Left lung (tissue), 10 donors: ENCODE measurements around the gene SPECC1L. TPM values are rescaled to one million over a fixed set of nuclear protein-coding genes. Genes with fewer than 3 reads are reported as not detected.

Source experiments
- ATAC-seq: fragments of 200-7000 bp; cut with Tn5 transposase; one replicate; pipeline ENCODE4 v1.9.1; 2020; ENCODE audit warnings: moderate library complexity
- DNase-seq, 4 donors: peaks; one replicate each; pipeline ENCODE4 v3.0.0-alpha.2; 2013 to 2020
- H3K27ac ChIP-seq, 2 donors: fragments of 200-600 bp; sonication (generic) in 1 of 2; one replicate each; pipeline versions ENCODE4 v1.5.0 to v1.8.0; 2020 to 2021
- H3K27me3 ChIP-seq, 2 donors: fragments of 200-600 bp; sonication (generic) in 1 of 2; one replicate each; pipeline versions ENCODE4 v1.5.0 to v1.8.0; 2020 to 2021
- H3K36me3 ChIP-seq, 2 donors: fragments of 200-600 bp; sonication (generic) in 1 of 2; one replicate each; pipeline versions ENCODE4 v1.5.0 to v1.8.0; 2020 to 2021
- H3K4me1 ChIP-seq, 2 donors: fragments of 200-600 bp; one replicate each; pipeline ENCODE4 v1.8.0; 2021
- H3K4me3 ChIP-seq, 2 donors: fragments of 200-600 bp; sonication (generic) in 1 of 2; one replicate each; pipeline versions ENCODE4 v1.5.0 to v1.8.0; 2020 to 2021; ENCODE audit warnings: mild to moderate bottlenecking in 1 of 2
- H3K9me3 ChIP-seq, 2 donors: fragments of 200-600 bp; sonication (generic) in 1 of 2; one replicate each; pipeline versions ENCODE4 v1.5.0 to v1.8.0; 2020 to 2021
- CTCF ChIP-seq, 2 donors: fragments of 200-600 bp; sonication (generic) in 1 of 2; IDR thresholded peaks; one replicate each; pipeline versions ENCODE4 v1.5.0 to v1.8.0; 2021; ENCODE audit warnings: antibody characterized with exemption in 2 of 2
- intact Hi-C, 2 donors: fragments of 100-400 bp; cut with DNase I; formaldehyde crosslinking; loops; one replicate each; pipeline versions ENCODE4 v1.11.2 to v1.14.2; 2022
- polyA plus RNA-seq, 6 donors: library from polyadenylated mRNA; unstranded; fragments of 120-200 nt; gene quantifications; one replicate each; pipeline ENCODE4 v1.2.1, GENCODE V29; 2013; ENCODE audit not compliant: insufficient read length in 6 of 6
- total RNA-seq, 2 donors: library from RNA; stranded (reverse); fragmentation: NEBNext Ultra II Directional; extraction: Animal tissue kit (Norgen Biotek cat#: 25700); gene quantifications; one replicate each; pipeline ENCODE4 v1.2.1, GENCODE V29; 2021
- donor health status: DM: no; HTN: yes; CAD: no.
- donor health status: DM: no; HTN: no; CAD: no.

The SPECC1L gene
- total and polyA plus RNA-seq, 8 donors = 70.9 to 94.4 (median 80.9) TPM

DNA sequence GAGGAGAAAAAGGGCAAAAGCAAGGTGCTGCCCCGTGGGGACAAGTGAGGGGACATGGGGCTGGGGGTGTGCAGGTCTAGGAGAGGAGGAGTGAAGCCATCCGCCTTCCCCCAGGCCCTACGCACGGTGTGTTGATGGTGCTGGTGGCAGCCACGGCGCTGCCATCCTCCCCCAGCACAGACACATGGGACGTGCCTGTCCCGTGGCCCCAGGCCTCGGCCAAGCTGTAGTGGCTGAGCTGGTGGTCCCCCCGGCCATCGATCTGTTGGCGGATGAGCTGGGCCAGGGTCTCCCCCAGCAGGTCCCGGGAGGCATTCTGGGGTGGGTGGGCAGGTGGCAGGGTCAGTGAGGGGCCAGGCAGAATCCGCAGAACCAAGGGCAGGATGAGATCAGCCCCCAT, 44.7 kb upstream of the SPECC1L start:
- H3K27ac ChIP-seq = no peak overlapping the region
- H3K4me1 ChIP-seq = no peaks in the 10 kb centered on the region
- peaks cover 0 to 12% of the 10 kb centered on the region in 2 donors for H3K9me3 ChIP-seq
- no peak for TF ChIP-seq CTCF (IDR thresholded peaks at IDR 0.05)
- H3K27me3 ChIP-seq = no peaks in the 10 kb centered on the region
- H3K4me3 ChIP-seq = no peak overlapping the region
- intact Hi-C loops = no loop called here
- no peak for ATAC-seq
- peaks cover 0 to 17% of the 10 kb centered on the region in 2 donors for H3K36me3 ChIP-seq
- DNase-seq = peak in 1 of 4 donors; percentile 60

DNA sequence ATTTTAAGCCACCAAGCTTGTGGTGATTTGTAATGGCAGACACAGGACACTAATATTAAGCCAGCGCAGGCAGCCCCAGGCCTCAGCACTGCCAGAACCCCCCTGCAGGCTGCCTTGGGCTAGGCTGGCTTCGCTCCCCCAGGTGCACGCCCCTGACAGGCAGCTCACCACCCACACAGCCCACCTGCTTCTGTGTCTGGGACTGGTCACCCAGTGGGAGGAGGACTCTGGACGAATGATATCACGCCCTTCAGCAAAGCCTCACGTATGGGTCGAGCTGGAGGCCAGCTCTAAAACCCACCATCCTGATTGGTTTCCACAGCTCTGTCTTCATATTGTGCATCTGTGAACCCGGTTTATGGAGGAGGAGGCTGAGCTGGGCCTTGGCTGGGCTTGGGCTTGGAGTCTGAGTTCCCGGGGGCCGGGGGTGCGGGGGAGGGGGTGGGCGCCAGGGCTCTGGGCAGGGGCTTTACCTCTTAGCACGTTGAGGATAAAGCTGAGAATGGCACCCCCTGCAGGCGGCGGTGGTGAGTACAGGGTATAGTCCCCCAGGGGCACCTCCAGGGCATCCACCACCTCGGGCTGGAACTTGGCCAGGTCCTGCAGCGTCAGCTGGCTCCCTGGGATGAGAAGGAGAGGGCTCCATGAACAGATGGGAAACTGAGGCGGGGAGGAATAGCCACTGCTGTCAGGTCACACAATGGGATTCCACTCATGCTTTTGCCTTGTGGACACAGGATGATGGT, 39.5 kb upstream of the SPECC1L start:
- intact Hi-C loops = no loop called here
- no peak overlapping the region for H3K4me3 ChIP-seq
- peak in 2 of 4 donors; percentile 55 to 92 for DNase-seq
- H3K36me3 ChIP-seq = peaks cover 0 to 2% of the 10 kb centered on the region in 2 donors
- ATAC-seq = peak; percentile 76
- H3K27ac ChIP-seq = no peak overlapping the region
- H3K27me3 ChIP-seq = no peaks in the 10 kb centered on the region
- peak in 1 of 2 donors; percentile 73 for TF ChIP-seq CTCF (IDR thresholded peaks at IDR 0.05)
- H3K4me1 ChIP-seq = peaks cover 0 to 5% of the 10 kb centered on the region in 2 donors
- no peaks in the 10 kb centered on the region for H3K9me3 ChIP-seq

- H3K27ac ChIP-seq = no peak overlapping the region
- intact Hi-C loops = no loop called here
- no peak for ATAC-seq
- H3K27me3 ChIP-seq = no peaks in the 10 kb centered on the region
- H3K4me1 ChIP-seq = peaks cover 0 to 5% of the 10 kb centered on the region in 2 donors
- TF ChIP-seq CTCF (IDR thresholded peaks at IDR 0.05) = no peak
- H3K36me3 ChIP-seq = no peaks in the 10 kb centered on the region
- H3K9me3 ChIP-seq = no peaks in the 10 kb centered on the region
- no peak for DNase-seq
- H3K4me3 ChIP-seq = no peak overlapping the region
These were observed 38.9 kb upstream of the SPECC1L start for GRCh38 chr22:24231706-24232105.

- no peak overlapping the region for H3K4me3 ChIP-seq
- TF ChIP-seq CTCF (IDR thresholded peaks at IDR 0.05) = no peak
- intact Hi-C loops = no loop called here
- ATAC-seq (no peak), DNase-seq (no peak)
- H3K27ac ChIP-seq = no peak overlapping the region
- H3K4me1 ChIP-seq = peaks cover 0 to 5% of the 10 kb centered on the region in 2 donors
- H3K27me3 ChIP-seq = no peaks in the 10 kb centered on the region
- no peaks in the 10 kb centered on the region for H3K36me3 ChIP-seq
- no peaks in the 10 kb centered on the region for H3K9me3 ChIP-seq
These were observed 38.5 kb upstream of the SPECC1L start for GRCh38 chr22:24232124-24232523.

DNA sequence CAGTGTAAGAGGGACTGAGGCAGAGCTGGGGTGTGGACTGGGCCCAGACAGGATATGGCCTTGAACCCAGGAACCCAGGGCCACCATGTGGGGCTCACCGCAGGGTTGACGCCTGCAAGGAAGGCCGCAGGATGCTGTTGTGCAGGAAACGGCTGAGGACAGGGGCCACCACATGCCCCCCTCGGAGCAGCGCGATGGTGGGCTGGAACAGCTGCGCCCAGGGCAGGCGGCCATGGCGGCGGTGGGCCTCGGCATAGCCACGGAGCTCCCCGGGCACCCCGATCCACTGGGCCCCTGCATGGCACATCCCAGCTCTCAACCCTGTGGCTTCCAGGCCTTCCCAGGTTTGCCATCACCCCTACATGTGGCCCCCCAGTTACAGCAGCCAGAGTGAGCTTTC, 37.9 kb upstream of the SPECC1L start:
- ATAC-seq (no peak), DNase-seq (no peak)
- Histone ChIP-seq H3K36me3 (no peaks in the 10 kb centered on the region), H3K4me3 (no peak overlapping the region), H3K9me3 (no peaks in the 10 kb centered on the region), H3K27ac (no peak overlapping the region), H3K4me1 (peaks cover 0 to 5% of the 10 kb centered on the region in 2 donors), H3K27me3 (no peaks in the 10 kb centered on the region)
- intact Hi-C loops = no loop called here
- TF ChIP-seq CTCF (IDR thresholded peaks at IDR 0.05) = no peak
